LNCAP (cell line): ENCODE measurements around the gene TAPBP.

Source experiments
- TF ChIP-seq, protein P1 (sequence below): fragments of 450-650 bp; IDR thresholded peaks from 2 replicates; pipeline ENCODE4 v1.5.1; 2017; ENCODE audit warnings: mild to moderate bottlenecking

Gene TAPBP

GRCh38 chr6:33315793-33316602 is 2.1 kb upstream of the TAPBP start:
- TF ChIP-seq, protein P1, sequence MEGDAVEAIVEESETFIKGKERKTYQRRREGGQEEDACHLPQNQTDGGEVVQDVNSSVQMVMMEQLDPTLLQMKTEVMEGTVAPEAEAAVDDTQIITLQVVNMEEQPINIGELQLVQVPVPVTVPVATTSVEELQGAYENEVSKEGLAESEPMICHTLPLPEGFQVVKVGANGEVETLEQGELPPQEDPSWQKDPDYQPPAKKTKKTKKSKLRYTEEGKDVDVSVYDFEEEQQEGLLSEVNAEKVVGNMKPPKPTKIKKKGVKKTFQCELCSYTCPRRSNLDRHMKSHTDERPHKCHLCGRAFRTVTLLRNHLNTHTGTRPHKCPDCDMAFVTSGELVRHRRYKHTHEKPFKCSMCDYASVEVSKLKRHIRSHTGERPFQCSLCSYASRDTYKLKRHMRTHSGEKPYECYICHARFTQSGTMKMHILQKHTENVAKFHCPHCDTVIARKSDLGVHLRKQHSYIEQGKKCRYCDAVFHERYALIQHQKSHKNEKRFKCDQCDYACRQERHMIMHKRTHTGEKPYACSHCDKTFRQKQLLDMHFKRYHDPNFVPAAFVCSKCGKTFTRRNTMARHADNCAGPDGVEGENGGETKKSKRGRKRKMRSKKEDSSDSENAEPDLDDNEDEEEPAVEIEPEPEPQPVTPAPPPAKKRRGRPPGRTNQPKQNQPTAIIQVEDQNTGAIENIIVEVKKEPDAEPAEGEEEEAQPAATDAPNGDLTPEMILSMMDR: no peak

DNA sequence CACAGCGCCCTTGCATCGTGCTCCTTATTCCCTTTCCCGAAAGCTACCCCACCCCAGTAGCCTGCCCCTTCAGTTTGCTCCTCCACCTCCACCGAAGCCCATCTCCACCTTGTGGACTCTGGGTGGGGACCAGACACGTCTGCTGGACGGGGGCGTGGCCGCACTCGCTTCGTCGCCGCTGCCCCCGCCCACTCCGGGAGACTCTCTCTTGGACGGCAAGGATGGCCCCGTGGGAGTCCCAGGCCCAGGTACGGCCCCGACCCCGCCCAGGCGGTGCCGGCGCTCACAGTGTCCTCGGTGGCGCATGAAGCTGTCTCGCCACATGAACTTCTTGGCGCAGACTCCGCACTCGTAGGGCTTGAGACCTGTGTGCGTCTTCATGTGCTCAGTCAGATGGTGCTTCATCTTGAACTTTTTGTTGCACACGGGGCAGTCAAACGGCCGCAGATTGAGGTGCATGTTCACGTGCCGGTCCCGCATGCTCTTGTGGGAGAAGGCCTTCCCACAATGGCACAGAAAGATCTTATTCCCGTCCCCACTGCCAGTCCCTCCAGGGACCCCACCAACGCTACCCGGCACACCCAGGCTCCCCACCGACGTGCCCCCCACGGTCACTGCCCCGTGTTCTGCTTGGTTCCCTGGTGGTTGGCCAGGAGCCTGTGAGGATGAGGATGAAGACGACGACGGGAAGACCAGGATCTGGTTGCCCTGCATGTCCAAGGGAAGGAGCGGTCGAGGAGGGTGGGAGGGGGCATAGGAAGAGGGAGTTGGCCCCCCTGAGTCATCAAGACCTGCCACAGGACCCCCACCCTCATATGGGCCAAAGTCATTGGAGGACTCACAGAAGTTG is 1.3 kb upstream of the TAPBP start:
- TF ChIP-seq, protein P1: no peak

- TF ChIP-seq, protein P1: no peak
These were observed 651 bp upstream of the TAPBP start for GRCh38 chr6:33314515-33314942.

GRCh38 chr6:33313105-33313708 is 671 bp downstream of the TAPBP start:
- TF ChIP-seq, protein P1: no peak

DNA sequence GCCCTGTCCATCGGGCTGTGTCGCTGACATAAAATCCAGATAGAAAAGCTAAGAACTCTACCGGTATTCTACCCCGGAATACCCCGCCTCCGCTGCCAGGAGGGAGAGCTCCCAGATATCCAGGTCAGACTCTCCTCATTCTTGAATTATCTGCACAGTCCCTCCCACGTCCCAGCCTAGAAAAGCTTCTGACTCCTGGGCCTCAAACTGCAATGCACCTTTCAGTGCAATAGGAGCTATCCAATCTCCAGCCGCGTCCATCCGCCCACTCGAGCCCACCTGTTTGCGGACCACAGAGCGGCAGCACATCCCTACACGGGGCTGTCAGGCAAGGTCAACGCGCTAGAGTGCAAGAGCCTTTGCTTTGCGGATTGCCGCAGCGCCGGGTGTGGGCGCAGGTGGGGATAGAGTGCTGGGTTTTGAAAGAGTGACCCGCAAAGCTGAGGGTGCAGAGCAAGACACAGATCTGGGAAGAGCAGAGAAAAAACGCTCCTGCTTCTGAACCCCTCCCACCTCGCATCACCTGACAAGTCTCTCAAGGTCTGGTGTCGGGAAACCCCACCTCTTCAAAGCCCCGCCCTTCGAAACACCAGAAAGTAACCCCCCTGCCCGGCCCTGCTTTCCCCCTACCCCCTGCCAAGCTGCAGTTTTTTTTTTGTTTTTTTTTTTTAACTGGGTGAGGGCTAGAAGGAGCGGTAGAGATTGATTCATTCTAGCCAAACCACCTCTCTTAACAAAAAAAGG is 1.3 kb downstream of the TAPBP start:
- TF ChIP-seq, protein P1: no peak

- TF ChIP-seq, protein P1: no peak
These were observed 7.5 kb downstream of the TAPBP start for GRCh38 chr6:33306356-33306755.

DNA sequence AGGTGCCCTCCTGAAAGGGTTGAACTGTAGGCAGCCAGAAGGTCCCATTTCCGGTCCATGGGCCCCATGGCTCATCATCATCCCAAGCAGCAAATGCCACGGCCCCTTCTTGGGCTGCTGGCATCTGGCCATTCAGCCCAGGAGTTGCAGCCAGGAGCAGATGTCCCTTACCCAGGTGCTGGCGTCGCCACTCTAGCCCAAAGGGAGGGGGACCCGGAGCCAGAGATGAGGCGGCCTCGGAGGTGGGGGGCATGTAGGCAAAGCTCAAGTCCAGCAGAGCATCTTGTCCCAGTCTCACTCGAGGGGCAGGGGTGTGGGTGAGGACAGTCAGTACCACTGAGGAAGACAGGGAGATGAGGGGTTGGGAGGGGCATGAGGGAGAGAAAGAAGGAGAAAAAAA is 8.8 kb downstream of the TAPBP start:
- TF ChIP-seq, protein P1: no peak
